OCI-LY3 (cell line): ENCODE results near the gene TSPOAP1.

Experiments used
- H2AFZ ChIP-seq: fragments of 200-600, 300-600 bp; shearing (Covaris generic); 2 replicates; pipeline ENCODE4 v1.6.0; 2014; ENCODE audit warnings: antibody characterized with exemption, low read depth, low read length
- H3K27ac ChIP-seq: fragments of 200-600, 300-600 bp; sonication (generic); 2 replicates; pipeline ENCODE4 v1.5.1; 2014; ENCODE audit warnings: mild to moderate bottlenecking, low read length, moderate library complexity, mixed read lengths
- H3K27me3 ChIP-seq: fragments of 200-600, 300-600 bp; sonication (generic); 2 replicates; pipeline ENCODE4 v1.6.1; 2014; ENCODE audit warnings: low read depth, low read length, mixed read lengths
- H3K36me3 ChIP-seq: fragments of 200-600, 300-600 bp; sonication (generic); replicated peaks from 2 replicates; pipeline ENCODE3; 2014; ENCODE audit warnings: low read depth, low read length, mixed read lengths
- H3K4me1 ChIP-seq: fragments of 300-600, 200-600 bp; sonication (generic); 2 replicates; pipeline ENCODE4 v1.6.1; 2014; ENCODE audit warnings: low read length, mixed read lengths
- H3K4me2 ChIP-seq: fragments of 200-600, 300-600 bp; sonication (generic); 2 replicates; pipeline ENCODE4 v1.6.1; 2014; ENCODE audit warnings: low read length, mixed read lengths
- H3K4me3 ChIP-seq: fragments of 300-600, 200-600 bp; sonication (generic); 2 replicates; pipeline ENCODE4 v1.5.1; 2014; ENCODE audit warnings: antibody characterized with exemption, mild to moderate bottlenecking, low read length, moderate library complexity
- H3K79me2 ChIP-seq: fragments of 300-600, 200-600 bp; shearing (Covaris generic); 2 replicates; pipeline ENCODE4 v1.6.1; 2014; ENCODE audit warnings: mild to moderate bottlenecking, low read length, mixed read lengths
- H3K9ac ChIP-seq: fragments of 300-600, 200-600 bp; shearing (Covaris generic); 2 replicates; pipeline ENCODE4 v1.6.0; 2014; ENCODE audit warnings: mild to moderate bottlenecking, low read length, moderate library complexity
- H3K9me3 ChIP-seq: fragments of 200-600, 300-600 bp; shearing (Covaris generic); 2 replicates; pipeline ENCODE4 v1.6.1; 2014; ENCODE audit warnings: low read length, mixed read lengths; ENCODE audit not compliant: insufficient read depth
- H4K20me1 ChIP-seq: fragments of 200-600, 300-600 bp; sonication (generic); 2 replicates; pipeline ENCODE4 v1.6.1; 2016; ENCODE audit warnings: low read length, mixed read lengths; ENCODE audit not compliant: insufficient read depth
- EZH2phosphoT487 ChIP-seq: fragments of 200-600 bp; shearing (Covaris generic); IDR thresholded peaks from 2 replicates; pipeline ENCODE4 v1.6.1; 2018; ENCODE audit warnings: antibody characterized with exemption, mixed run types, low read depth
- TF ChIP-seq, protein P1 (sequence below): fragments of 200-600, 300-600 bp; sonication (generic); IDR thresholded peaks from 2 replicates; pipeline ENCODE4 v1.5.1; 2014; ENCODE audit warnings: antibody characterized with exemption, low read length, low read depth

Gene TSPOAP1

DNA sequence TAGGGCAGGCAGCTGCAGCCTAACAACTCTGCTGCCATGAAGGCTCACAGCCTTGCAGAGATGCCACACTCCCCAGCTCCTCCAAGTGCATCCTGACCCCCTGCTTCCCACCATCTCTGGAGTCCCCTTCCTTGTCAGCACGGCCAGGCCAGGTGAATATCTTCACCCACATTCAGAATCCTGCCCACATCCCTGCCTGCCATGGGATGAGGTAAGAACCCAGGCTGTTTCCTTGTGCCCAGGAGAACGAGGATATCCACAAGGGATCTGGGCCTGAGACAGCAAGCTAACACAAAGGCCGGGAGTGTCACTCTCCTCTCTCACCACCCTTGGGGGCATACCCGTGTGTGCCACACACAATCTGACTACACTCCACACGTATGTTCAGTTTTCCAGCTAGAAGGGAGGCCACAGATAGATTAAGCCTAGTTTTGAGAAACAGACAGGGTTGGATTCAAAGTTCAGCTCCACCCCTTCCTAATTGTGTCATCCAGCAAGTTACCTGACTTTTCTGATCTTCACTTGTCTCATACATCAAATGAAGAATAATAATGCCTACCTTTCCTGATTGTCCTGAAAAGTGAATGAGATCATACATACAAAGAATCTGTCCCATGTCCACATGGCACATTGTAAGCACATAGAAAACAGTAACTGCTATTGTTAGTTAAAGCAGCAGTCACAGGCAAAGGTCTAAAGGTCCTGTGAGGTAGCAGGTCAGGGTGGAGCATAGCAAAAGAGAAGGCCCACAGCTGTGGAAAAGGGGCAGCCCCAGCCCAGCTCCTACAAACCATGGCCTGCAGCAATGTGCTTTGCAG is 40.8 kb upstream of the TSPOAP1 start:
- no peaks in the 10 kb centered on the region for H3K79me2 ChIP-seq
- no peak for TF ChIP-seq EZH2phosphoT487
- TF ChIP-seq, protein P1, sequence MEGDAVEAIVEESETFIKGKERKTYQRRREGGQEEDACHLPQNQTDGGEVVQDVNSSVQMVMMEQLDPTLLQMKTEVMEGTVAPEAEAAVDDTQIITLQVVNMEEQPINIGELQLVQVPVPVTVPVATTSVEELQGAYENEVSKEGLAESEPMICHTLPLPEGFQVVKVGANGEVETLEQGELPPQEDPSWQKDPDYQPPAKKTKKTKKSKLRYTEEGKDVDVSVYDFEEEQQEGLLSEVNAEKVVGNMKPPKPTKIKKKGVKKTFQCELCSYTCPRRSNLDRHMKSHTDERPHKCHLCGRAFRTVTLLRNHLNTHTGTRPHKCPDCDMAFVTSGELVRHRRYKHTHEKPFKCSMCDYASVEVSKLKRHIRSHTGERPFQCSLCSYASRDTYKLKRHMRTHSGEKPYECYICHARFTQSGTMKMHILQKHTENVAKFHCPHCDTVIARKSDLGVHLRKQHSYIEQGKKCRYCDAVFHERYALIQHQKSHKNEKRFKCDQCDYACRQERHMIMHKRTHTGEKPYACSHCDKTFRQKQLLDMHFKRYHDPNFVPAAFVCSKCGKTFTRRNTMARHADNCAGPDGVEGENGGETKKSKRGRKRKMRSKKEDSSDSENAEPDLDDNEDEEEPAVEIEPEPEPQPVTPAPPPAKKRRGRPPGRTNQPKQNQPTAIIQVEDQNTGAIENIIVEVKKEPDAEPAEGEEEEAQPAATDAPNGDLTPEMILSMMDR = no peak
- no peak overlapping the region for H2AFZ ChIP-seq
- peak overlapping the region; percentile 12; the same call in 1 of the 2 replicates for H3K9ac ChIP-seq
- peaks cover 16% of the 10 kb centered on the region for H3K4me1 ChIP-seq
- no peaks in the 10 kb centered on the region for H3K9me3 ChIP-seq
- H3K27ac ChIP-seq = peak overlapping the region; percentile 39
- no peaks in the 10 kb centered on the region for H4K20me1 ChIP-seq
- no peaks in the 10 kb centered on the region for H3K27me3 ChIP-seq
- H3K4me3 ChIP-seq = 0 out of 2 replicates have a peak overlapping the region, but pooled peaks have one; percentile 2
- H3K4me2 ChIP-seq = peak overlapping the region; percentile 55
- H3K36me3 ChIP-seq = no peaks in the 10 kb centered on the region

DNA sequence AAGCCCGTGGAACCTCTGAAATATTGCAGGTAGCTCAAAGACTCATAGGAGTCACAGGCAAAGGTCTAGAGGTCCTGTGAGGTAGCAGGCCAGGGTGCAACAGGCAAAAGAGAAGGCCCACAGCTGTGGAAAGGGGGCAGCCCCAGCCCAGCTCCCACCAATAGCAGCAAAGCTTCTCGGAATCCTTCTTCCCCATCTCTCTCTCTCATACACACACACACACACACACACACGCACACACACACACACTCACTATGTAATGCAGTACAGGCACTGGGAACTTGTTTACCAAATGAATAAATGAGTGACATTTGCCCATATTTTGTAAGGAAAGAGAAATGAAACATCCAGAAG is 40.2 kb upstream of the TSPOAP1 start:
- no peaks in the 10 kb centered on the region for H3K27me3 ChIP-seq
- peaks cover 16% of the 10 kb centered on the region for H3K4me1 ChIP-seq
- H4K20me1 ChIP-seq = no peaks in the 10 kb centered on the region
- peak overlapping the region; percentile 12; the same call in 1 of the 2 replicates for H3K9ac ChIP-seq
- H3K79me2 ChIP-seq = no peaks in the 10 kb centered on the region
- no peaks in the 10 kb centered on the region for H3K36me3 ChIP-seq
- no peaks in the 10 kb centered on the region for H3K9me3 ChIP-seq
- H2AFZ ChIP-seq = no peak overlapping the region
- peak overlapping the region; percentile 39; the same call in 1 of the 2 replicates for H3K27ac ChIP-seq
- TF ChIP-seq, protein P1 = no peak
- no peak for TF ChIP-seq EZH2phosphoT487
- H3K4me2 ChIP-seq = peak overlapping the region; percentile 55
- 0 out of 2 replicates have a peak overlapping the region, but pooled peaks have one; percentile 2 for H3K4me3 ChIP-seq

DNA sequence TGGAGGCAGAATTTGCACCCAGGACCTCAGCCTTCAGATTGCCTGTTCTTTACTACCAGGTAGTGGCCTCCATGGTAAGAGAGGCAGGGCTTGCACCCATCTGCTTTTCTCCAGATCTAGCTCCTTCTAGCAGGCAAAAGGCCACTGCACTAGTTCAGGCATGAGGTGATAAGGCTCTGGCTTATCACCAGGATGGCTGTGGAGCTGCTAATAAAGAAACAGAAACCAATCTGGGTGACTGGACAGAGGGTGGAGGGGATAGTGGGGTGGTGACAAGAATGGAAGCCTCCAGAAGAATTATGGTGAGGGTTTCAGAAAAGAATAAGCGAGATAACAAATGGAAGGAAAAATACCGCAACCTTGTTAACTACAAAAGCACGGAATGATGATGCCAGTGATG is 38.9 kb upstream of the TSPOAP1 start:
- no peak overlapping the region for H2AFZ ChIP-seq
- no peaks in the 10 kb centered on the region for H3K36me3 ChIP-seq
- H3K79me2 ChIP-seq = no peaks in the 10 kb centered on the region
- H3K27me3 ChIP-seq = no peaks in the 10 kb centered on the region
- no peaks in the 10 kb centered on the region for H4K20me1 ChIP-seq
- no peak overlapping the region for H3K4me2 ChIP-seq
- peaks cover 16% of the 10 kb centered on the region for H3K4me1 ChIP-seq
- H3K27ac ChIP-seq = no peak overlapping the region
- no peak overlapping the region for H3K9ac ChIP-seq
- H3K4me3 ChIP-seq = no peak overlapping the region
- TF ChIP-seq, protein P1 = no peak
- no peak for TF ChIP-seq EZH2phosphoT487
- no peaks in the 10 kb centered on the region for H3K9me3 ChIP-seq

DNA sequence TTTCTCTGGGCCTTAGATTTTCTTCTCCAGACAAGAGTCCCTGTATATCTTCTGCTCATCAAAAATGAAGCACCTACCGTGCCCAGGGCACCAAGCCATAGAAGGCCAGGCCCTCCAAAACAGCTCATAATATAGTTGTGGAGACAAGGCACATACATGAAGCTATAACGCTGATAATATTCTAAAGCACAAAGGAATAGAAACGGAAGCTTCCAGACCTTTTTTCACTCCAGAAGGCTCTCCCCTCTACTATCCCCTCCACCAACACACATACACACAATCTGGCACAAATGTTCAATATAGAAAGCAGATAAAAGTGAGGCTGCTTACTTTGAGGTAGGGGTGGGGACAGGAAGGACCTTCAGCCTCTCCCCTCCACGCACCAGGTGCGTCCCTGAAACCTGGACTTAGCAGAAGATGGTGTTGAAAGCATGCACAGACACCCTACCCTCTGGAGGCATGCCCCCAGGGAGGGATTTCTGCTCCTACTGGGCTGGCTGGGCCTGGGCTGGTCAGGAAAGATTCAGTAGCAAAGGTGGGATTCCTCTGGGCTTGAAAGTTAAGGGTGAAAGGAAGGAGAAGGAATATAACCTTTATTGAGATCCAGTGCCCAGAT is 37.5 kb upstream of the TSPOAP1 start:
- no peak overlapping the region for H2AFZ ChIP-seq
- H3K4me1 ChIP-seq = peaks cover 16% of the 10 kb centered on the region
- H4K20me1 ChIP-seq = no peaks in the 10 kb centered on the region
- H3K27me3 ChIP-seq = no peaks in the 10 kb centered on the region
- TF ChIP-seq EZH2phosphoT487 = no peak
- TF ChIP-seq, protein P1 = no peak
- H3K36me3 ChIP-seq = no peaks in the 10 kb centered on the region
- no peak overlapping the region for H3K4me2 ChIP-seq
- no peaks in the 10 kb centered on the region for H3K9me3 ChIP-seq
- H3K9ac ChIP-seq = no peak overlapping the region
- H3K27ac ChIP-seq = no peak overlapping the region
- no peak overlapping the region for H3K4me3 ChIP-seq
- H3K79me2 ChIP-seq = no peaks in the 10 kb centered on the region
